Thyroid gland (tissue), 4 donors: ENCODE data around the gene GPC1.

Experiments used
- CTCF ChIP-seq, 6 experiments: fragments of 200-600 bp in 3 of 6; fragments of 450-650 bp in 3 of 6; sonication (generic) in 3 of 6; IDR thresholded peaks; one replicate each; pipeline ENCODE4 v1.5.1; 2016 to 2019; ENCODE audit warnings: antibody characterized with exemption in 6 of 6, mild to moderate bottlenecking in 2 of 6, inconsistent platforms in 1 of 6, moderate library complexity in 1 of 6
- POLR2A ChIP-seq, 2 donors: fragments of 450-650 bp; IDR thresholded peaks; one replicate each; pipeline ENCODE4 v1.6.1; 2017; ENCODE audit warnings: antibody characterized with exemption in 2 of 2, mild to moderate bottlenecking in 2 of 2, moderate library complexity in 1 of 2

GRCh38 chr2:240503848-240504247 is 68.4 kb downstream of the GPC1 start:
- TF ChIP-seq CTCF (IDR thresholded peaks at IDR 0.05) (no peak), POLR2A (IDR thresholded peaks at IDR 0.05) (no peak)
